Kidney epithelial cell (primary cell): ENCODE measurements around the gene MAP3K14. TPM values are rescaled to one million over a fixed set of nuclear protein-coding genes. Genes with fewer than 3 reads are reported as not detected.

Source experiments
- DNase-seq: peaks from one replicate; pipeline ENCODE4 v3.0.0-alpha.2; 2010; ENCODE audit warnings: low read depth
- H3K27me3 ChIP-seq: 2 replicates; pipeline ENCODE4 v1.6.0; 2011; ENCODE audit warnings: low read length; ENCODE audit not compliant: control insufficient read depth, insufficient read depth
- H3K36me3 ChIP-seq: 2 replicates; pipeline ENCODE4 v1.5.1; 2011; ENCODE audit warnings: low read length; ENCODE audit not compliant: control insufficient read depth, insufficient read depth
- H3K4me3 ChIP-seq: 2 replicates; pipeline ENCODE4 v1.5.1; 2011; ENCODE audit warnings: low read depth, mild to moderate bottlenecking, control low read depth, low read length
- CTCF ChIP-seq: IDR thresholded peaks from 2 replicates; pipeline ENCODE4 v1.5.1; 2011; ENCODE audit warnings: mild to moderate bottlenecking, moderate library complexity, low read length, control low read depth, inconsistent platforms; ENCODE audit not compliant: insufficient read depth, poor library complexity, severe bottlenecking
- total RNA-seq: library from RNA; depleted of rRNA; stranded (reverse); fragments of >200 nt; gene quantifications from 2 replicates; pipeline ENCODE4 v1.2.3, GENCODE V29; 2015

The MAP3K14 gene
- total RNA-seq, 1 donor from 2014 or later = 3.8 TPM

GRCh38 chr17:45293413-45294211 lies 23.2 kb downstream of the MAP3K14 start:
- peak; percentile 89 for DNase-seq
- no peaks in the 10 kb centered on the region for H3K36me3 ChIP-seq
- TF ChIP-seq CTCF = no peak
- no peaks in the 10 kb centered on the region for H3K27me3 ChIP-seq
- no peak overlapping the region for H3K4me3 ChIP-seq

GRCh38 chr17:45292696-45293412 lies 24.0 kb downstream of the MAP3K14 start:
- no peaks in the 10 kb centered on the region for H3K36me3 ChIP-seq
- no peaks in the 10 kb centered on the region for H3K27me3 ChIP-seq
- DNase-seq = no peak
- TF ChIP-seq CTCF = no peak
- H3K4me3 ChIP-seq = no peak overlapping the region

- H3K36me3 ChIP-seq = no peaks in the 10 kb centered on the region
- no peak for TF ChIP-seq CTCF
Measured at GRCh38 chr17:45291171-45291805, 25.5 kb downstream of the MAP3K14 start.

GRCh38 chr17:45290269-45290765 lies 26.5 kb downstream of the MAP3K14 start:
- TF ChIP-seq CTCF = no peak
- H3K4me3 ChIP-seq = no peak overlapping the region
- H3K27me3 ChIP-seq = no peaks in the 10 kb centered on the region
- H3K36me3 ChIP-seq = no peaks in the 10 kb centered on the region
- no peak for DNase-seq

More at GRCh38 chr17:45291171-45291805, 25.5 kb downstream of the MAP3K14 start:
- no peak for DNase-seq
- no peaks in the 10 kb centered on the region for H3K27me3 ChIP-seq
- no peak overlapping the region for H3K4me3 ChIP-seq

GRCh38 chr17:45289301-45290268 lies 27.2 kb downstream of the MAP3K14 start:
- H3K36me3 ChIP-seq = no peaks in the 10 kb centered on the region
- no peaks in the 10 kb centered on the region for H3K27me3 ChIP-seq
- no peak overlapping the region for H3K4me3 ChIP-seq
- DNase-seq = no peak
- no peak for TF ChIP-seq CTCF
